ENCODE results near the gene METAP1D. TPM values are rescaled to one million over a fixed set of nuclear protein-coding genes. Genes with fewer than 3 reads are reported as not detected.

The METAP1D gene
- total RNA-seq, 1 donor from 2014 or later, result 4.6 TPM

- Mint-ChIP-seq H3K4me1 (ENCODE audit: low read depth) (peaks cover 4% of the 10 kb centered on the region), H3K4me3 (ENCODE audit: unreplicated experiment) (no peak overlapping the region), H3K36me3 (ENCODE audit: low read depth) (peaks cover 1% of the 10 kb centered on the region), H3K9me3 (ENCODE audit: low read depth) (no peaks in the 10 kb centered on the region), H3K27me3 (ENCODE audit: low read depth) (no peaks in the 10 kb centered on the region), H3K27ac (ENCODE audit: unreplicated experiment) (no peak overlapping the region)
- no peak for DNase-seq (ENCODE audit: low spot score)
- no peak for TF ChIP-seq CTCF (IDR thresholded peaks at IDR 0.05)
Observed at GRCh38 chr2:172009823-172010222, 10.1 kb downstream of the METAP1D start.

- no peak overlapping the region for H3K27ac Mint-ChIP-seq (ENCODE audit: unreplicated experiment)
- H3K4me1 Mint-ChIP-seq (ENCODE audit: low read depth), result peaks cover 4% of the 10 kb centered on the region
- H3K27me3 Mint-ChIP-seq (ENCODE audit: low read depth), result no peaks in the 10 kb centered on the region
- no peak overlapping the region for H3K4me3 Mint-ChIP-seq (ENCODE audit: unreplicated experiment)
- peaks cover 2% of the 10 kb centered on the region for H3K36me3 Mint-ChIP-seq (ENCODE audit: low read depth)
- no peak for DNase-seq (ENCODE audit: low spot score)
- no peak for TF ChIP-seq CTCF (IDR thresholded peaks at IDR 0.05)
- no peaks in the 10 kb centered on the region for H3K9me3 Mint-ChIP-seq (ENCODE audit: low read depth)
Observed at GRCh38 chr2:172011812-172012575, 12.2 kb downstream of the METAP1D start.

- no peak for TF ChIP-seq CTCF (IDR thresholded peaks at IDR 0.05)
- Mint-ChIP-seq H3K9me3 (ENCODE audit: low read depth) (no peaks in the 10 kb centered on the region), H3K4me1 (ENCODE audit: low read depth) (peaks cover 4% of the 10 kb centered on the region), H3K4me3 (ENCODE audit: unreplicated experiment) (no peak overlapping the region), H3K27me3 (ENCODE audit: low read depth) (no peaks in the 10 kb centered on the region), H3K27ac (ENCODE audit: unreplicated experiment) (no peak overlapping the region), H3K36me3 (ENCODE audit: low read depth) (peaks cover 2% of the 10 kb centered on the region)
- DNase-seq (ENCODE audit: low spot score), result no peak
Observed at GRCh38 chr2:172012677-172013391, 13.1 kb downstream of the METAP1D start.

GRCh38 chr2:172013396-172013795 is 13.6 kb downstream of the METAP1D start:
- Mint-ChIP-seq H3K27ac (ENCODE audit: unreplicated experiment) (no peak overlapping the region), H3K4me1 (ENCODE audit: low read depth) (peaks cover 4% of the 10 kb centered on the region), H3K9me3 (ENCODE audit: low read depth) (no peaks in the 10 kb centered on the region), H3K36me3 (ENCODE audit: low read depth) (peaks cover 2% of the 10 kb centered on the region), H3K4me3 (ENCODE audit: unreplicated experiment) (no peak overlapping the region), H3K27me3 (ENCODE audit: low read depth) (no peaks in the 10 kb centered on the region)
- no peak for DNase-seq (ENCODE audit: low spot score)
- no peak for TF ChIP-seq CTCF (IDR thresholded peaks at IDR 0.05)

- H3K27me3 Mint-ChIP-seq (ENCODE audit: low read depth), result no peaks in the 10 kb centered on the region
- no peak for DNase-seq (ENCODE audit: low spot score)
- H3K36me3 Mint-ChIP-seq (ENCODE audit: low read depth), result peaks cover 2% of the 10 kb centered on the region
- no peak for TF ChIP-seq CTCF (IDR thresholded peaks at IDR 0.05)
- H3K27ac Mint-ChIP-seq (ENCODE audit: unreplicated experiment), result peak overlapping the region; percentile 76
- no peaks in the 10 kb centered on the region for H3K9me3 Mint-ChIP-seq (ENCODE audit: low read depth)
- H3K4me3 Mint-ChIP-seq (ENCODE audit: unreplicated experiment), result peak overlapping the region; percentile 54
- peaks cover 33% of the 10 kb centered on the region for H3K4me1 Mint-ChIP-seq (ENCODE audit: low read depth)
Observed at GRCh38 chr2:172021074-172021931, 21.6 kb downstream of the METAP1D start.
